Pancreas (tissue), 10 donors: ENCODE measurements around the gene RXRA. TPM values are rescaled to one million over a fixed set of nuclear protein-coding genes. Genes with fewer than 3 reads are reported as not detected.

Experiments used
- ATAC-seq, 4 donors: fragments of 200-7000 bp; cut with Tn5 transposase; one replicate each; pipeline versions ENCODE4 v1.8.0 to v1.9.1; 2020; ENCODE audit warnings: mild to moderate bottlenecking in 4 of 4, moderate library complexity in 4 of 4
- DNase-seq, 6 donors: peaks; one replicate each; pipeline ENCODE4 v3.0.0-alpha.2; 2020
- FAIRE-seq: peaks from 2 replicates; lab custom pipeline; 2012; peaks lifted over from hg19 to GRCh38; lab: Jason Lieb, UNC
- H3K27ac ChIP-seq, 4 donors: fragments of 200-600 bp; sonication (generic); 1 replicate in 3 of 4; 2 replicates in 1 of 4; pipeline versions ENCODE4 v1.5.0 to v1.8.0; 2020
- H3K27me3 ChIP-seq, 4 donors: fragments of 200-600 bp; one replicate each; pipeline ENCODE4 v1.8.0; 2021
- H3K36me3 ChIP-seq, 3 donors: fragments of 200-600 bp; sonication (generic) in 1 of 3; one replicate each; pipeline versions ENCODE4 v1.5.0 to v1.8.0; 2020 to 2021
- H3K4me1 ChIP-seq, 3 donors: fragments of 200-600 bp; one replicate each; pipeline ENCODE4 v1.8.0; 2021
- H3K4me3 ChIP-seq, 4 donors: fragments of 200-600 bp; sonication (generic) in 2 of 4; one replicate each; pipeline versions ENCODE4 v1.5.0 to v1.8.0; 2020 to 2021
- H3K9me3 ChIP-seq, 4 donors: fragments of 200-600 bp; one replicate each; pipeline ENCODE4 v1.8.0; 2021
- CTCF ChIP-seq, 4 donors: fragments of 200-600 bp; sonication (generic) in 3 of 4; IDR thresholded peaks; one replicate each; pipeline versions ENCODE4 v1.5.0 to v1.8.0; 2021; ENCODE audit warnings: antibody characterized with exemption in 4 of 4
- WGBS, 2 donors: extraction: QIAGEN DNeasy Blood & Tissue Kit; methylation state at CpG; one replicate each; pipeline ENCODE4 v1.1.7; 2013; 5-methylcytosine and 5-hydroxymethylcytosine counted together
- intact Hi-C, 3 donors: fragments of 100-400 bp; cut with DNase I; formaldehyde crosslinking; loops; one replicate each; pipeline versions ENCODE4 v1.11.1 to v1.14.2; 2022
- polyA plus RNA-seq, 2 donors: library from polyadenylated mRNA; stranded (reverse); fragments of 200-250 nt; gene quantifications; one replicate each; pipeline ENCODE4 v1.2.3, GENCODE V29; 2013
- total RNA-seq, 6 donors: library from RNA; stranded (reverse); fragmentation: NEBNext Ultra II Directional in 4 of 6; extraction: Animal tissue kit (Norgen Biotek cat#: 25700) in 4 of 6; gene quantifications; one replicate each; pipeline versions ENCODE4 v1.2.1 to v1.2.4, GENCODE V29; 2021 to 2023
- donor health status: healthy with polysubstance abuse.
- donor health status: DM: no; HTN: no; CAD: no; lungs with moderate emphysema.
- donor health status: DM: no; HTN: no; CAD: no.
- donor health status: control.
- donor health status: control.
- donor health status: Bipolar disorder and iron deficiency.
- donor health status: DM: yes; HTN: yes; CAD: no.
- donor health status: DM: no; HTN: no; CAD: no.
- donor health status: DM: no; HTN: no; CAD: no.
- donor health status: DM: yes; HTN: yes; CAD: no.

RXRA gene
- total and polyA plus RNA-seq, 8 donors = 20.2 to 35.1 (median 22.9) TPM

DNA sequence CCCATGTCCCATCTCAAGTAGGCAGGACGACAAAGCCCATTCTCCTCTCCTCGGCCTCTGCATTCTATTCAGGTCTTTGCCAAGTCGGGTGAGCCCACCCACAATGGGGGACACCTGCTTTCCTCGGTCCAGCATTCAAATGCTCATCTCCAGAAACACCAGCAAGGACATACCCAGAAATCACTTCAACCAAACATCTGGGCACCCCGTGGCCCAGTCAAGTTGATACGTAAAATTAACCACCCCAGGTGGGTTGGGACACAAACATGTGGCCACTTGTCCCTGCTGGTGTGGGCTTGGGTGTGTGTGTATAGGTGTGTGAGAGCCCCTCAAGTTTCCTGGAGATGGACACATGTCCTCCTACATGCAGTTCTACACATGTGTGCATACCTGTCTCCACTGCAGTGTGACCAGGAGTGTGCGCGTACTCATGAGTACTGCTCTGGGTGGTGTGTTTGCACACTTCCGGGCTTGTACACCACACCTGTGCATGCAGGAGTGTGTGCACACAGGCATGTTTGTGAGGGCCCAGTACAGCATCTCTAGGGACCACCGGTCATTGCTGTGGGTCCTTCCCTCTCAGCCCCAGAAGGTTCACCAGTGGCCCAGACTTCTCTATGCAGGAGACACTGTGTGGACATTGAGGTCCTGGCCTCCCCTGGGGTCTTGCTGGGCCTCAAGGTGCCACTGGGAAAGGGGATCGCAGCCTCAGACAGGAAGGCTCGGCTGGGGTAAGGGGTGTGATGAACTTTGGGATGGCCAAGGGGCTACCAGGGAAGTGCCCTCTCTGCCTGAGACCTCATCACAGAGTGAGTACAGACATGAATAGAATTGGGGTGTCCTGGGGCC, 35.4 kb upstream of the RXRA start:
- Histone ChIP-seq H3K27me3 (no peaks in the 10 kb centered on the region), H3K4me1 (no peaks in the 10 kb centered on the region), H3K9me3 (no peaks in the 10 kb centered on the region), H3K36me3 (no peaks in the 10 kb centered on the region), H3K4me3 (no peak overlapping the region), H3K27ac (no peak overlapping the region)
- intact Hi-C loops = no loop called here
- peak in 2 of 6 donors; percentile 5 to 41 for DNase-seq
- ATAC-seq = no peak
- no peak for TF ChIP-seq CTCF (IDR thresholded peaks at IDR 0.05)
- no peak for FAIRE-seq
- WGBS, 2 donors = 91 to 93% methylated on average over 12 of the region's 12 CpGs

DNA sequence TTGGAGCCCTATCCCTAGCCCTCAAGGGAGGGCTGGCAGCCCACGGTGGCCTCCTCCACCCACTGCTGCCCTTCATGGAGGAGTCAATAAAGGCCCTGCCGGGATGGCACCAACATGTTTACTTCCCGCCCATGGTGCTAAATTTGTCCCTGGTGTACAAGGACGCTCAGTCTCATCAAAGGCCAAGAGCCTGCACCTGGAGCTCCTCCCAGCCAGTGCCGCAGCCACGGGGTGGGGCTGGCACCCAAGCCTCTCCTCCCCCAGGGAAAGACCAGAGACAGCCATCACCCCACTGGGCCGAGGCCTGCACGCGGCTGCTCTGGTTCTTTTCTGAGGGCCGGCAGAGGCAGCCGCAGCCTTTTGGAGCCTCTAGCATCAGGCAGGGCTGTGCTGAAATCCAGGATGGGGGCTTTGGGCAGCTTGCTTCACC, 34.8 kb upstream of the RXRA start:
- FAIRE-seq = no peak
- no peaks in the 10 kb centered on the region for H3K9me3 ChIP-seq
- 56 to 68% methylated on average over 11 of the region's 11 CpGs for WGBS, 2 donors

GRCh38 chr9:134291961-134292871, 34.0 kb upstream of the RXRA start:
- Histone ChIP-seq H3K27me3 (no peaks in the 10 kb centered on the region), H3K4me1 (no peaks in the 10 kb centered on the region), H3K36me3 (no peaks in the 10 kb centered on the region), H3K4me3 (no peak overlapping the region), H3K9me3 (no peaks in the 10 kb centered on the region), H3K27ac (no peak overlapping the region)
- DNase-seq (peak in 1 of 6 donors; percentile 22), ATAC-seq (no peak), FAIRE-seq (no peak)
- no peak for TF ChIP-seq CTCF (IDR thresholded peaks at IDR 0.05)
- intact Hi-C loops = no loop called here
- 89 to 95% methylated on average over 35 of the region's 35 CpGs for WGBS, 2 donors

More for the DNA sequence above, 34.8 kb upstream of the RXRA start:
- no peak overlapping the region for H3K4me3 ChIP-seq
- H3K27ac ChIP-seq = no peak overlapping the region
- H3K4me1 ChIP-seq = no peaks in the 10 kb centered on the region
- intact Hi-C loops = no loop called here
- H3K36me3 ChIP-seq = no peaks in the 10 kb centered on the region
- DNase-seq (peak in 2 of 6 donors; percentile 15 to 39), ATAC-seq (no peak)
- TF ChIP-seq CTCF (IDR thresholded peaks at IDR 0.05) = no peak
- no peaks in the 10 kb centered on the region for H3K27me3 ChIP-seq

DNA sequence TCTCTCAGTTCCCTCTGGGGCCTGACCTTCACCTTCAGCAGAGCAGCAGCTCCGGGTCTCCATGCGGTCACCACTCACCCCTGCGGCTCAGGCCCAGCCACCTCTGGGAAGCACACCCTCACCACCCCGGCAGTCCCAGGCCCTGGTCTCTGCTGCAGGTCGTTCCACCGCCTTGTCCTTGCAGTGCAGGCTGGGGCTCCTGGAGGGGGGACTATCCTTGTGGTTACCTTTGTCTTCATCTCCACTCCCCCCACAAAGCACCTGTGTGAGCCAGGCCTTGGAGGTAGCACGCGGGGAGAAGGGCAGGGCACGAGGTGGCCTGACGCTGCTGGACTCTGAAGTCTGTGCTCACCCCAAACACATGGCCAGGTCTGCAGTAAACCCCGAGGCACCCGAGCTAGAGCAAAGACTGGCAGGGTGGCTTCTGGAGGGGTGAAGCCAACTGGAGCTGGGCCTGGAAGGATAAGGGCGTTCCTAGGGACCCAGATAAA, 33.2 kb upstream of the RXRA start:
- DNase-seq (peak in 2 of 6 donors; percentile 20 to 68), ATAC-seq (peak in 2 of 4 donors; percentile 27 to 29), FAIRE-seq (no peak)
- intact Hi-C loops = no loop called here
- no peaks in the 10 kb centered on the region for H3K36me3 ChIP-seq
- no peaks in the 10 kb centered on the region for H3K9me3 ChIP-seq
- no peak overlapping the region for H3K27ac ChIP-seq
- no peak overlapping the region for H3K4me3 ChIP-seq
- no peak for TF ChIP-seq CTCF (IDR thresholded peaks at IDR 0.05)
- WGBS, 2 donors = 62 to 67% methylated on average over 13 of the region's 13 CpGs
- H3K27me3 ChIP-seq = no peaks in the 10 kb centered on the region
- no peaks in the 10 kb centered on the region for H3K4me1 ChIP-seq
